DMS114 treated with DMSO at 0.1 percent for 48 hours (cell line): ENCODE measurements around the gene MS4A13.
"Not testable (repeated sequence)": the region's sequence is repeated elsewhere in the genome, so short reads cannot be mapped to it uniquely, and the experiment has no call there.

ENCODE experiments used
- DNase-seq: peaks from one replicate; lab custom pipeline; 2025; ENCODE audit not compliant: unreplicated experiment; lab: John Stamatoyannopoulos, UW

Gene MS4A13

DNA sequence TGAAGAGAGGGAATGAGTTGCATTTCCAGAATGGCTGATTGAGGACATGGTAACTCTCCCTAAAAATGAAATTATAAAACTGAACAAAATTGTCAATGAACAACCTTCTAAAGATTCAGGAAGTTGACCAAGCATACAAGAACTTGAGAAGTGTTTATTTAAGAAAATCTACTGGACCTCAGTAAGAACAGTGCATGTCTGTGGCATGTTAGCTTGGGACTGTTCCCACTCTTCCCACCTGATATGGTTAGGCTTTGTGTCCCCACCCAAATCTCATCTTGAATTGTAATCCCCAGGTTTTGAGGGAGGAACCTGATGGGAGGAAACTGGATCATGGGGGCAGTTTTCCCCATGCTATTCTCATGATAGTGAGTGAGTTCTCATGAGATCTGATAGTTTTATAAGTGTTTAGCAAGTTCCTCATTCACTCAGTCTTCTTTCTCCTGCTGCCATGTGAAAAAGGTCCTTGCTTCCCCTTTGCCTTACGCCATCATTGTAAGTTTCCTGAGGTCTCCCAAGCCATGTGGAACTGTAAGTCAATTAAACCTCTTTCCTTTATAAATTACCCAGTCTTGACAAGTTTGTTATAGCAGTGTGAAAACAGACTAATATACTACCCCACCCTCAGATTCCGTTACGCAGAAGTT is 15.4 kb downstream of the MS4A13 start:
- no peak for DNase-seq

DNA sequence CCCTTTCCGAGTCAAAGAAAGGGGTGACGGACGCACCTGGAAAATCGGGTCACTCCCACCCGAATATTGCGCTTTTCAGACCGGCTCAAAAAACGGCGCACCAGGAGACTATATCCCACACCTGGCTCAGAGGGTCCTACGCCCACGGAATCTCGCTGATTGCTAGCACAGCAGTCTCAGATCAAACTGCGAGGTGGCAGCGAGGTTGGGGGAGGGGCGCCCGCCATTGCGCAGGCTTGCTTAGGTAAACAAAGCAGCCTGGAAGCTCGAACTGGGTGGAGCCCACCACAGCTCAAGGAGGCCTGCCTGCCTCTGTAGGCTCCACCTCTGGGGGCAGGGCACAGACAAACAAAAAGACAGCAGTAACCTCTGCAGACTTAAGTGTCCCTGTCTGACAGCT is 17.2 kb downstream of the MS4A13 start:
- not testable (repeated sequence) for DNase-seq

DNA sequence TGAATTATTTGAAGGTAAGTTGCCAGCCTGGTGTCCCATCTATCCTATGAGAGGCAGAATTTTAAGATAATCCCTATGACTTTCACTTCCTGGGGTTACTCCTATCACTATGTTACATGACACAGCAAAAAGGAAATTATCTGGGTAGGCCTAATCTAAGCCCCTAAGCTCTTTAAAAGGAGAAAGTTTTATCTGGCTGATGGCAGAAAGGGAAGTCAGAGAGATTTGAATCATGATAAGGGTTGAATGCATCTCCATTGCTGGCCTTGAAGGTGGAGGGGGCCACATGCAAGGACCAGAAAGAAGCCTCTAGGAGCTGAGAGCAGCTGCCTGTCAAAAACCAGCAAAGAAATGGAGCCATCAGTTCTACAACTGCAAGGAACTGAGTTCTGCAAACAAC is 23.4 kb downstream of the MS4A13 start:
- not testable (repeated sequence) for DNase-seq

DNA sequence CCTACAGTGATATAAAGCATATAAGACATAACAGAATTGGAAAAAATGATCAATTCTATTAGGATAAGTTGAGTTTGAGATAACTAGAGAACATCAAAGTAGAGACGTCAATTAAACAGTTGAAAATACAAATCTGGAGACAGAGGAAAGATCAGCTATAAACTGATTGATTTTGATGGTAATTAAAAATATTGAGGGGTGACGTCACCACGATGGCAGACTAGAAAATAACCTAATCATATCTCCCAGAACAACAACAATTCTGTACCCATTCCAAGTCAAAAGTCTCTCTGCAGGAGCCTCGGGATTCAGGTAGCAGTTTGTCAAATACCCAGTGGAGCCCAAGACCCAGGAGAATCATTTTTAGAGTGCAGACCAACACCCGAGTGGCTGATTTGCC is 28.9 kb downstream of the MS4A13 start:
- DNase-seq = no peak

DNA sequence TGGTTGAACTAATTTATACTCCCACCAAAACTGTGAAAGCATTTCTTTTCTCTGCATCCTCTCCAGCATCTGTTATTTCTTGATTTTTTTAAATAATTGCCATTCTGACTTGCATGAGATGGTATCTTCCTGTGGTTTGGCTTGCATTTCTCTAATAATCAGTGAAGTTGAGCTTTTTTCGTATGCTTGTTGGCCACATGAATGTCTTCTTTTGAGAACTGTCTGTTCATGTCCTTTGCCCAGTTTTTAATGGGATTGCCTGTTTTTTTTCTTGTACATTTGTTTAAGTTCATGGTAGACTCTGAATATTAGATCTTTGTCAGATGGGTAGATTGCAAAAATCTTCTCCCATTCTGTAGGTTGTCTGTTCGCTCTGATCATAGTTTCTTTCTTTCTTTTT is 46.1 kb downstream of the MS4A13 start:
- DNase-seq = no peak

DNA sequence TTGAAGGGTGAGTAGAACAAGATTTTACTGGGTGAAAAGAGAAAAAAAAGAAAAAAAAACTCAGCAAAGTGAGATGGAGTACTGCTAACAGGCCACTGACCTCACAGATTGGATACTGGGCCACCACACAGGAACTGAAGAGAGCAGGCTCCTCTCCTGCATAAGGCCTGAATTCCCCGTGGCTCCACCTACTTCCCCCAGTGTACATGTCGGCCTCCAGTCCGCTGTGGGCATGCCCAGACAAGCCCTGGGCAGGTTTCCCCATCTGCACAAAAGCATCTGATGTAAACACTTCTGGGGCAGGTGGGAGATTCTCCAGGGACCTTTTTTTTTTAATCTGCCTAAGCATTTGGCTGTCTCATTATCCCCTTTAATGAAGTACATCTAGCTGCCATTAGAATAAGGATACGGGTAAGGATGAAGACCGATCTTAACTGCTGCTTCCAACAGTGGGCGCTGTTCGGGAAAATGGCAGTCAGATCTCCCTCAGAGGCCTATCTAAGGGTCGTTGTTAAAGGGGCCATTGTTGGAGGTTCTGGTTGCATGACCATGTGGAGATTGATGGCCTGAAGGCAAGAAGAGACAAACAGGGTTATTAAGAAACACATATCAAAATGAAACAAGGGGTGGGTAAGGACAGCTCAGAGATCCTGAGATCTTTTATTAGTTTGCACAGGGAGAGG is 48.5 kb downstream of the MS4A13 start:
- no peak for DNase-seq

DNA sequence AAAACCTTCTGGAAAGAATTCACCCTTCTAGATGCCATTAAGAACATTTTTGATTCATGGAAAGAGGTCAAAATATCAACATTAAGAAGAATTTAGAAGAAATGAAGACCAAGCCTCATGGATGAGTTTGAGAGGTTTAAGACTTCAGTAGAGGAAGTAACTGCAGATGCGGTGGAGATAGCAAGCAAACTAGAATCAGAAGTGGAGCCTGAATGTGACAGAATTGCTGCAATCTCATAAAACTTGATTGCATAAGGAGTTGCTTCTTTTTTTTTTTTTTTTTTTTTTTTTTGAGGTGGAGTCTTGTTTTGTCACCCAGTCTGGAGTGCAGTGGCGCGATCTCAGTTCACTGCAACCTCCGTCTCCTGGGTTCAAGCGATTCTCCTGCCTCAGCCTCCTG is 51.6 kb downstream of the MS4A13 start:
- no peak for DNase-seq

DNA sequence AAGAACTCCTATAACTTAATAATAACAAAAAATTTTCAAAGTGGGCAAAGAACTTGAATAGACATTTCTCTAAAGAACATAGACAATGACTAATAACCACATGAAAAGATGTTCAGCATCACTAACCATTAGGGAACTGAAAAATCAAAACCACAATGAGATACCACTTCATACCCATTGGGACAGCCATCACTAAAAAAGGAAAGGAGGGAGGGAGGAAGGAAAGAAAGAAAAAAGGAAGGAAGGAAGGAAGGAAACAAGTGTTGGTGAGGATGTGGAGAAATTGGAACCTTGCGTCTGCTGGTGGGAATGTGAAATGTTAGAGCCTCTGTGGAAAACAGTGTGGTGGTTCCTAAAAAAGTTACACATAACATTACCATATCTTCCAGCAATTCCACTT is 55.8 kb downstream of the MS4A13 start:
- DNase-seq = no peak

DNA sequence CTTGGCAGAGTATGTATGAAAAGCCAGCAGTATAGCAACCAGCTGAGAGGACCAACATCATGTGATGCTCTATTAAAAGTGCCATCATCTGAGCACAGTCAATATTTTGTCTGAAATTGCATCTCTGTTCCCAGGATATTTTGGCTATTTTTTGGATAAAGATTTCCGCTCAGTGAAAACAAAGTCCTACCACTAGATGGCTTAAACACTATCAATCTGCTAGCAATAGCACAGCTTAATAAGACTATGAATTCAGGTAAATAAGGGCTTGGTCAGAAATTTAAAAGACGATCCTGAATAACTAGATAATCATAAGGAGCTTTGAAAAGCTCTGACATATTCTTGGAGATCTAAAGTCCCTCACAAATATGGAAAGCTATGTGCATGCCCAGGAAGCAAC is 74.4 kb downstream of the MS4A13 start:
- DNase-seq = no peak
